K562 (cell line): ENCODE results near the gene CA7. TPM values are rescaled to one million over a fixed set of nuclear protein-coding genes. Genes with fewer than 3 reads are reported as not detected.

Source experiments
- ATAC-seq: fragments of 200-7000 bp; cut with Tn5 transposase; 3 replicates; pipeline ENCODE4 v1.9.1; 2020; ENCODE audit warnings: moderate library complexity
- BruUV-seq: library from RNA; stranded (reverse); fragments of 400-500 nt; replicated peaks from 2 replicates; lab custom pipeline; 2021; lab: Mats Ljungman, UMichigan
- CTCF ChIA-PET: fragments of 300-600 bp; formaldehyde crosslinking; extraction: SDS; loops from one replicate; lab custom pipeline; 2021; ENCODE audit warnings: low intra/inter-chr PET ratio; lab: Yijun Ruan, JAX
- POLR2A ChIA-PET: fragments of 300-600, 350-650 bp; sonication (Branson Sonifier 250); formaldehyde crosslinking; extraction: SDS; loops from one replicate; lab custom pipeline; 2021; ENCODE audit warnings: antibody characterized with exemption, inconsistent platforms; lab: Yijun Ruan, JAX
- DNase-seq, 4 experiments: peaks; one replicate each; pipeline versions ENCODE4 v3.0.0 to v3.0.0-alpha.2; 2011 to 2018; ENCODE audit warnings: low spot score in 3 of 4, mixed read lengths in 3 of 4; ENCODE audit errors: extremely low read depth in 1 of 4
- FAIRE-seq: peaks from 2 replicates; lab custom pipeline; 2011; peaks lifted over from hg19 to GRCh38; lab: Jason Lieb, UNC
- H2AFZ ChIP-seq: 2 replicates; pipeline ENCODE4 v1.6.0; 2011; ENCODE audit warnings: low read depth, low read length, control low read depth, inconsistent platforms
- H3K27ac ChIP-seq: fragments of 200-600 bp; 3 replicates; pipeline ENCODE4 v1.8.0; 2011; ENCODE audit warnings: low read depth, mild to moderate bottlenecking, control low read depth, inconsistent platforms, low read length, moderate library complexity, mixed read lengths; ENCODE audit errors: extremely low read depth
- H3K27me3 ChIP-seq, 2 experiments: fragments of 300-600 bp in 1 of 2; 2 replicates in 1 of 2; 3 replicates in 1 of 2; pipeline versions ENCODE4 v1.6.0 to v1.8.0; 2011; ENCODE audit warnings: inconsistent platforms in 2 of 2, low read length in 2 of 2, mild to moderate bottlenecking in 1 of 2, mixed read lengths in 1 of 2, moderate library complexity in 1 of 2; ENCODE audit not compliant: control insufficient read depth in 2 of 2, insufficient read depth in 2 of 2
- H3K36me3 ChIP-seq: fragments of 300-600 bp; 3 replicates; pipeline ENCODE4 v1.8.0; 2011; ENCODE audit warnings: mild to moderate bottlenecking, low read length, inconsistent platforms; ENCODE audit not compliant: control insufficient read depth, insufficient read depth
- H3K4me1 ChIP-seq, 2 experiments: fragments of 200-600 bp in 1 of 2; replicated peaks in 1 of 2; 2 replicates in 1 of 2; 3 replicates in 1 of 2; pipeline versions ENCODE4 v1.5.1 to v1.8.0; 2011; ENCODE audit warnings: inconsistent platforms in 2 of 2, low read length in 2 of 2, mild to moderate bottlenecking in 1 of 2, mixed read lengths in 1 of 2, moderate library complexity in 1 of 2; ENCODE audit not compliant: control insufficient read depth in 2 of 2, insufficient read depth in 2 of 2
- H3K4me2 ChIP-seq: 2 replicates; pipeline ENCODE4 v1.6.1; 2011; ENCODE audit warnings: low read length, control low read depth, inconsistent platforms, mixed read lengths; ENCODE audit not compliant: insufficient read depth
- H3K4me3 ChIP-seq: fragments of 200-600 bp; sonication (generic), shearing (Covaris generic); 2 replicates; pipeline ENCODE4 v1.5.1; 2016; ENCODE audit warnings: control low read depth, inconsistent platforms
- H3K79me2 ChIP-seq: fragments of 200-600 bp; 3 replicates; pipeline ENCODE4 v1.8.0; 2011; ENCODE audit warnings: low read length, inconsistent platforms; ENCODE audit not compliant: control insufficient read depth, insufficient read depth
- H3K9ac ChIP-seq, 2 experiments: 2 replicates each; pipeline versions ENCODE4 v1.6.0 to v1.6.1; 2011; ENCODE audit warnings: low read depth in 2 of 2, low read length in 2 of 2, control low read depth in 1 of 2, inconsistent platforms in 1 of 2, mild to moderate bottlenecking in 1 of 2, mixed read lengths in 1 of 2; ENCODE audit not compliant: insufficient read depth in 1 of 2
- H3K9me1 ChIP-seq: one replicate; pipeline ENCODE4 v1.6.0; 2011; ENCODE audit warnings: inconsistent platforms, mild to moderate bottlenecking, low read length, moderate library complexity; ENCODE audit not compliant: control insufficient read depth, insufficient read depth
- H3K9me3 ChIP-seq: replicated peaks from 2 replicates; pipeline ENCODE4 v1.5.1; 2011; ENCODE audit warnings: low read depth, low read length, inconsistent platforms; ENCODE audit not compliant: control insufficient read depth, insufficient read depth
- H4K20me1 ChIP-seq: replicated peaks from 2 replicates; pipeline ENCODE4 v1.6.1; 2011; ENCODE audit warnings: low read length, inconsistent platforms, mixed read lengths; ENCODE audit not compliant: control insufficient read depth, insufficient read depth
- CC2D1A ChIP-seq: fragments of 450-650 bp; IDR thresholded peaks from 2 replicates; pipeline ENCODE4 v1.6.1; 2017; ENCODE audit warnings: mild to moderate bottlenecking
- GABPB1 ChIP-seq: sonication (generic); formaldehyde crosslinking; IDR thresholded peaks from 2 replicates; pipeline ENCODE4 v1.8.0; 2022; ENCODE audit warnings: mild to moderate bottlenecking, missing genetic modification reagents
- HCFC1 ChIP-seq: IDR thresholded peaks from 2 replicates; pipeline ENCODE4 v1.6.1; 2012; ENCODE audit warnings: low read depth, low read length, improper control_type of control experiment
- HNRNPUL1 ChIP-seq: fragments of 200-400 bp; formaldehyde crosslinking; IDR thresholded peaks from 2 replicates; pipeline ENCODE4 v1.6.1; 2017; ENCODE audit warnings: low read length
- NCOA1 ChIP-seq: fragments of 450-650 bp; IDR thresholded peaks from 2 replicates; pipeline ENCODE4 v1.6.1; 2016; ENCODE audit warnings: low read depth
- NCOA4 ChIP-seq: fragments of 450-650 bp; IDR thresholded peaks from 2 replicates; pipeline ENCODE4 v1.6.1; 2018; ENCODE audit warnings: mild to moderate bottlenecking; ENCODE audit not compliant: partially characterized antibody
- PHB ChIP-seq: fragments of 250-450 bp; sonication (Bioruptor Pico); IDR thresholded peaks from 2 replicates; pipeline ENCODE4 v1.5.0; 2021
- PHTF2 ChIP-seq: fragments of 250-450 bp; sonication (Bioruptor Pico); IDR thresholded peaks from 2 replicates; pipeline ENCODE4 v1.5.0; 2021; ENCODE audit warnings: mild to moderate bottlenecking
- SAFB2 ChIP-seq: fragments of 200-400 bp; formaldehyde crosslinking; IDR thresholded peaks from 2 replicates; pipeline ENCODE4 v1.6.1; 2018; ENCODE audit warnings: borderline replicate concordance, low read length, low read depth, moderate library complexity; ENCODE audit not compliant: severe bottlenecking
- TCF7L2 ChIP-seq: fragments of 150-350 bp; IDR thresholded peaks from 2 replicates; pipeline ENCODE4 v1.6.1; 2016; ENCODE audit warnings: low read depth, mild to moderate bottlenecking, low read length, moderate library complexity
- TOE1 ChIP-seq, 2 experiments: fragments of 450-650 bp in 1 of 2; sonication (generic) in 1 of 2; formaldehyde crosslinking in 1 of 2; IDR thresholded peaks; 2 replicates each; pipeline versions ENCODE4 v1.7.1 to v1.8.0; 2016 to 2022; ENCODE audit warnings: borderline replicate concordance in 2 of 2, mild to moderate bottlenecking in 2 of 2, antibody characterized with exemption in 1 of 2, inconsistent platforms in 1 of 2, low read depth in 1 of 2, missing genetic modification reagents in 1 of 2, moderate library complexity in 1 of 2
- ZNF764 ChIP-seq: fragments of 250-450 bp; sonication (Bioruptor Pico); IDR thresholded peaks from 2 replicates; pipeline ENCODE4 v1.4.0; 2020; ENCODE audit warnings: low read depth, mild to moderate bottlenecking, moderate library complexity
- WGBS: fragments of 100-300 bp; shearing (Covaris generic); methylation state at CpG from one replicate; pipeline ENCODE4 v1.1.6; 2016; ENCODE audit warnings: low coverage, mixed read lengths; ENCODE audit not compliant: insufficient coverage; ENCODE audit errors: missing lambda C conversion rate; 5-methylcytosine and 5-hydroxymethylcytosine counted together
- in situ Hi-C: fragments of 300-500 bp; cut with MboI; formaldehyde crosslinking; loops from 4 replicates; pipeline ENCODE4 v1.15.0; 2018; ENCODE audit warnings: inconsistent platforms, mixed read lengths
- intact Hi-C: fragments of 100-400 bp; cut with micrococcal nuclease; formaldehyde crosslinking; loops from 2 replicates; pipeline ENCODE4 v1.14.2; 2022
- polyA plus RNA-seq, 8 experiments: library from polyadenylated mRNA; depleted of rRNA in 4 of 8; stranded (reverse) in 5 of 8; unstranded in 3 of 8; fragments of >200 nt; fragmentation: Nextera tagmentation in 2 of 8; fragmentation: Illumina TruSeq in 1 of 8; extraction: Ambion mirVana in 2 of 8; extraction: Trizol in 1 of 8; gene quantifications; 2 replicates each; pipeline versions ENCODE4 v1.2.1 to v1.2.3, GENCODE V29; 2011 to 2014; ENCODE audit warnings: inconsistent platforms in 1 of 8, missing spikeins in 1 of 8
- total RNA-seq, 7 experiments: library from RNA; depleted of rRNA in 6 of 7; stranded (reverse); fragments of >200 nt in 6 of 7; fragmentation: Illumina TruSeq in 2 of 7; extraction: Trizol in 2 of 7; gene quantifications; 2 replicates each; pipeline versions ENCODE4 v1.2.1 to v1.2.3, GENCODE V29; 2011 to 2021; ENCODE audit warnings: low replicate concordance in 1 of 7
- TF ChIP-seq, protein P1 (sequence below): fragments of 450-650 bp; formaldehyde crosslinking; IDR thresholded peaks from 2 replicates; pipeline ENCODE4 v1.4.0; 2020; ENCODE audit warnings: mild to moderate bottlenecking, moderate library complexity
- TF ChIP-seq, protein P2 (sequence below): sonication (generic); formaldehyde crosslinking; IDR thresholded peaks from 2 replicates; pipeline ENCODE4 v1.8.0; 2022; ENCODE audit warnings: missing genetic modification reagents, mild to moderate bottlenecking, borderline replicate concordance
- TF ChIP-seq, protein P3 (sequence below), 3 experiments: IDR thresholded peaks in 2 of 3; conservative IDR thresholded peaks in 1 of 3; 2 replicates each; pipeline ENCODE4 v1.5.1; 2011 to 2012; ENCODE audit warnings: low read length in 3 of 3, mild to moderate bottlenecking in 3 of 3, control low read depth in 2 of 3, improper control_type of control experiment in 1 of 3, inconsistent platforms in 1 of 3, low read depth in 1 of 3, mixed read lengths in 1 of 3, moderate library complexity in 1 of 3; ENCODE audit not compliant: insufficient read depth in 2 of 3
- TF ChIP-seq, protein P4 (sequence below): sonication (generic); formaldehyde crosslinking; IDR thresholded peaks from 2 replicates; pipeline ENCODE4 v1.8.1; 2022; ENCODE audit warnings: missing genetic modification reagents

The CA7 gene
- total and polyA plus RNA-seq, 9 of the 15 experiments (the other 6 are each of a cell fraction or from before 2014, with no cell fraction given) = 0.03 to 0.07 (median 0.05) TPM; not detected in 5

DNA sequence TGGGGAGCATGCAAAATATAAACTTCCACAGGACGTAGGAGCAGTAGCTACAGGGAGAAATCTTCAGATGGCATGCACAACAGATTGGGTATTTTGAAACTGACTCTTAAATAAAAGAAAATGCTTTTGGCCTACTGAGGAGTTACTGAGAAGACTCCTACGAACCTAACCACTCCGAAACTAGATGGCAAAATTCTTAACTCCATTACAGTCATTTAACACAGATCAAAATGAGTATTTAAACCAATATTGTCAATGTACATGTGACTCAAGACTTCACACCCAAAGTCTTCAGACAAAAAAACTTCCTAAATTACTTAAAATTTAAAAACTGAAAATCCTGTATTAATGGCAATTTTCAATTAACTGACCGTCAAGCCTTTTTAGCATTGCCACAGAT lies 34.4 kb upstream of the CA7 start:
- Histone ChIP-seq H4K20me1 (no peaks in the 10 kb centered on the region), H3K9me1 (no peaks in the 10 kb centered on the region), H3K9me3 (no peaks in the 10 kb centered on the region), H3K79me2 (no peaks in the 10 kb centered on the region), H3K9ac (no peak overlapping the region), H3K4me2 (no peak overlapping the region), H3K4me1 (no peaks in the 10 kb centered on the region), H3K36me3 (peaks cover 89% of the 10 kb centered on the region), H3K27ac (no peak overlapping the region), H3K4me3 (no peak overlapping the region), H2AFZ (no peak overlapping the region), H3K27me3 (no peaks in the 10 kb centered on the region)
- BruUV-seq = TSS peak; percentile 12
- ChIA-PET CTCF (interaction anchor here (0.6 kb wide), 1 partner anchor 147 kb away, joined by 4 read pairs; no protein-coding TSS in a partner anchor), POLR2A (interaction anchor here (0.6 to 0.8 kb wide), 5 partner anchors 23 to 1771 kb away, joined by 3 read pairs; no protein-coding TSS in a partner anchor)
- ATAC-seq (no peak), FAIRE-seq (no peak), DNase-seq (no peak)
- in situ Hi-C loops = no loop called here
- WGBS = 94% methylated on average over 4 of the region's 4 CpGs
- intact Hi-C loops = no loop called here
- TF ChIP-seq HNRNPUL1 (no peak), PHB (CRISPR knock-in tag) (no peak), PHTF2 (CRISPR knock-in tag) (no peak), TCF7L2 (no peak), NCOA1 (no peak), CC2D1A (no peak), ZNF764 (CRISPR knock-in tag) (no peak), SAFB2 (no peak), NCOA4 (no peak), GABPB1 (no peak), TOE1 (IDR thresholded peaks at IDR 0.05; ENCODE audit: borderline replicate concordance) (no peak), TOE1 (CRISPR knock-in tag; IDR thresholded peaks at IDR 0.05; ENCODE audit: borderline replicate concordance, low read depth) (no peak), HCFC1 (no peak)
- TF ChIP-seq, protein P1, sequence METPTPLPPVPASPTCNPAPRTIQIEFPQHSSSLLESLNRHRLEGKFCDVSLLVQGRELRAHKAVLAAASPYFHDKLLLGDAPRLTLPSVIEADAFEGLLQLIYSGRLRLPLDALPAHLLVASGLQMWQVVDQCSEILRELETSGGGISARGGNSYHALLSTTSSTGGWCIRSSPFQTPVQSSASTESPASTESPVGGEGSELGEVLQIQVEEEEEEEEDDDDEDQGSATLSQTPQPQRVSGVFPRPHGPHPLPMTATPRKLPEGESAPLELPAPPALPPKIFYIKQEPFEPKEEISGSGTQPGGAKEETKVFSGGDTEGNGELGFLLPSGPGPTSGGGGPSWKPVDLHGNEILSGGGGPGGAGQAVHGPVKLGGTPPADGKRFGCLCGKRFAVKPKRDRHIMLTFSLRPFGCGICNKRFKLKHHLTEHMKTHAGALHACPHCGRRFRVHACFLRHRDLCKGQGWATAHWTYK (CRISPR knock-in tag) = no peak
- TF ChIP-seq, protein P2, sequence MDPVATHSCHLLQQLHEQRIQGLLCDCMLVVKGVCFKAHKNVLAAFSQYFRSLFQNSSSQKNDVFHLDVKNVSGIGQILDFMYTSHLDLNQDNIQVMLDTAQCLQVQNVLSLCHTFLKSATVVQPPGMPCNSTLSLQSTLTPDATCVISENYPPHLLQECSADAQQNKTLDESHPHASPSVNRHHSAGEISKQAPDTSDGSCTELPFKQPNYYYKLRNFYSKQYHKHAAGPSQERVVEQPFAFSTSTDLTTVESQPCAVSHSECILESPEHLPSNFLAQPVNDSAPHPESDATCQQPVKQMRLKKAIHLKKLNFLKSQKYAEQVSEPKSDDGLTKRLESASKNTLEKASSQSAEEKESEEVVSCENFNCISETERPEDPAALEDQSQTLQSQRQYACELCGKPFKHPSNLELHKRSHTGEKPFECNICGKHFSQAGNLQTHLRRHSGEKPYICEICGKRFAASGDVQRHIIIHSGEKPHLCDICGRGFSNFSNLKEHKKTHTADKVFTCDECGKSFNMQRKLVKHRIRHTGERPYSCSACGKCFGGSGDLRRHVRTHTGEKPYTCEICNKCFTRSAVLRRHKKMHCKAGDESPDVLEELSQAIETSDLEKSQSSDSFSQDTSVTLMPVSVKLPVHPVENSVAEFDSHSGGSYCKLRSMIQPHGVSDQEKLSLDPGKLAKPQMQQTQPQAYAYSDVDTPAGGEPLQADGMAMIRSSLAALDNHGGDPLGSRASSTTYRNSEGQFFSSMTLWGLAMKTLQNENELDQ (CRISPR knock-in tag) = no peak
- TF ChIP-seq, protein P3, sequence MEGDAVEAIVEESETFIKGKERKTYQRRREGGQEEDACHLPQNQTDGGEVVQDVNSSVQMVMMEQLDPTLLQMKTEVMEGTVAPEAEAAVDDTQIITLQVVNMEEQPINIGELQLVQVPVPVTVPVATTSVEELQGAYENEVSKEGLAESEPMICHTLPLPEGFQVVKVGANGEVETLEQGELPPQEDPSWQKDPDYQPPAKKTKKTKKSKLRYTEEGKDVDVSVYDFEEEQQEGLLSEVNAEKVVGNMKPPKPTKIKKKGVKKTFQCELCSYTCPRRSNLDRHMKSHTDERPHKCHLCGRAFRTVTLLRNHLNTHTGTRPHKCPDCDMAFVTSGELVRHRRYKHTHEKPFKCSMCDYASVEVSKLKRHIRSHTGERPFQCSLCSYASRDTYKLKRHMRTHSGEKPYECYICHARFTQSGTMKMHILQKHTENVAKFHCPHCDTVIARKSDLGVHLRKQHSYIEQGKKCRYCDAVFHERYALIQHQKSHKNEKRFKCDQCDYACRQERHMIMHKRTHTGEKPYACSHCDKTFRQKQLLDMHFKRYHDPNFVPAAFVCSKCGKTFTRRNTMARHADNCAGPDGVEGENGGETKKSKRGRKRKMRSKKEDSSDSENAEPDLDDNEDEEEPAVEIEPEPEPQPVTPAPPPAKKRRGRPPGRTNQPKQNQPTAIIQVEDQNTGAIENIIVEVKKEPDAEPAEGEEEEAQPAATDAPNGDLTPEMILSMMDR (IDR thresholded peaks at IDR 0.05 in 2 of 3, conservative IDR thresholded peaks at IDR 0.05 in 1 of 3; ENCODE audit: insufficient read depth in 2 of 3, low read depth in 1 of 3, low read length in 3 of 3) = no peak
- TF ChIP-seq, protein P4, sequence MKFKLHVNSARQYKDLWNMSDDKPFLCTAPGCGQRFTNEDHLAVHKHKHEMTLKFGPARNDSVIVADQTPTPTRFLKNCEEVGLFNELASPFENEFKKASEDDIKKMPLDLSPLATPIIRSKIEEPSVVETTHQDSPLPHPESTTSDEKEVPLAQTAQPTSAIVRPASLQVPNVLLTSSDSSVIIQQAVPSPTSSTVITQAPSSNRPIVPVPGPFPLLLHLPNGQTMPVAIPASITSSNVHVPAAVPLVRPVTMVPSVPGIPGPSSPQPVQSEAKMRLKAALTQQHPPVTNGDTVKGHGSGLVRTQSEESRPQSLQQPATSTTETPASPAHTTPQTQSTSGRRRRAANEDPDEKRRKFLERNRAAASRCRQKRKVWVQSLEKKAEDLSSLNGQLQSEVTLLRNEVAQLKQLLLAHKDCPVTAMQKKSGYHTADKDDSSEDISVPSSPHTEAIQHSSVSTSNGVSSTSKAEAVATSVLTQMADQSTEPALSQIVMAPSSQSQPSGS (CRISPR knock-in tag) = no peak
